ENCODE results near the gene RPS4Y2. TPM values are rescaled to one million over a fixed set of nuclear protein-coding genes. Genes with fewer than 3 reads are reported as not detected.

The RPS4Y2 gene
- total RNA-seq, 2 donors from 2014 or later = not detected

GRCh38 chrY:20784965-20785364 lies 29.1 kb downstream of the RPS4Y2 start:
- Mint-ChIP-seq H3K27ac (no peak overlapping the region), H3K36me3 (no peaks in the 10 kb centered on the region), H3K9me3 (no peaks in the 10 kb centered on the region), H3K4me3 (no peak overlapping the region), H3K27me3 (no peaks in the 10 kb centered on the region), H3K4me1 (ENCODE audit: low read depth in 2 of 2) (no peaks in the 10 kb centered on the region)
- ATAC-seq = no peak
- DNase-seq (ENCODE audit: low spot score) = no peak

GRCh38 chrY:20787076-20787475 lies 31.2 kb downstream of the RPS4Y2 start:
- H3K4me1 Mint-ChIP-seq (ENCODE audit: low read depth in 2 of 2) = no peaks in the 10 kb centered on the region

DNA sequence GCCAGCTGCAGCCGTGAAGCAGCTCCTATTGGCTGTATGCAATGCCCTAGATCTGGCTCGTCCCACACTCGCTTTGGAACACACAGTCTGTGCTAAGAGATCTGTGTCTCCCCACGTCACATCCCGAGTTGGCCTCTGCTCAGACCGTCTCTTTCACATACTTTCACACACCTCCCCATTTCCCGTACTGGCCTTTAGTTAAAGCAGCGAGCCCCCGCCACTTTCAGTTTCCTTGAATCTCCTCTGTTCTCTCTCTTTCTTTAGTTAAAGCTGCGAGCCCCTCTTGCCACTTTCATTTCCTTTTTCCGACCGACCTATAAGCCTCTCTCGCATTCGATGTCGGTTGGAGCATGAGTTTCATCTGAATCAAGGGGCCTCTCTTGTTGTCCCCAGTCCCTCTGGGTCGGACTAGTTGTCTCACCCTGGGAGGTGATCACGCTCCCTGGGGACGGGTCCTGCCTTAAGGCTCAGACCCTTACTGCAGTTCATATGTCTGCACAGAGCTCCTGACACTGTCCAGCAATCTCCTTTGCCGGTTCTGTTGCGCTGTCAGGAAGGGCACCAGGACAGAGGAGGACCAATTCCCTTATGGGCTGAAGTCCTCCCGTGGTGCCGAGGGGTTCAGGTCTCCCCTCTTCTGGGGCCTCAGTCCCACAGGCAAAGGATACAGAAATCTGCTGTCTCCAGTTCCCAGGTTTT lies 42.6 kb downstream of the RPS4Y2 start:
- peak overlapping the region; percentile 33 for H3K4me3 Mint-ChIP-seq
- H3K36me3 Mint-ChIP-seq = no peaks in the 10 kb centered on the region
- no peak overlapping the region for H3K27ac Mint-ChIP-seq
- ATAC-seq = peak in 1 of 2 donors; percentile 43
- H3K27me3 Mint-ChIP-seq = no peaks in the 10 kb centered on the region
- DNase-seq (ENCODE audit: low spot score) = no peak
- no peaks in the 10 kb centered on the region for H3K9me3 Mint-ChIP-seq
- H3K4me1 Mint-ChIP-seq (ENCODE audit: low read depth in 2 of 2) = no peaks in the 10 kb centered on the region

More at GRCh38 chrY:20787076-20787475, 31.2 kb downstream of the RPS4Y2 start:
- no peak overlapping the region for H3K4me3 Mint-ChIP-seq
- H3K36me3 Mint-ChIP-seq = no peaks in the 10 kb centered on the region
- ATAC-seq = no peak
- H3K27me3 Mint-ChIP-seq = no peaks in the 10 kb centered on the region
- no peak for DNase-seq (ENCODE audit: low spot score)
- no peaks in the 10 kb centered on the region for H3K9me3 Mint-ChIP-seq
- no peak overlapping the region for H3K27ac Mint-ChIP-seq

DNA sequence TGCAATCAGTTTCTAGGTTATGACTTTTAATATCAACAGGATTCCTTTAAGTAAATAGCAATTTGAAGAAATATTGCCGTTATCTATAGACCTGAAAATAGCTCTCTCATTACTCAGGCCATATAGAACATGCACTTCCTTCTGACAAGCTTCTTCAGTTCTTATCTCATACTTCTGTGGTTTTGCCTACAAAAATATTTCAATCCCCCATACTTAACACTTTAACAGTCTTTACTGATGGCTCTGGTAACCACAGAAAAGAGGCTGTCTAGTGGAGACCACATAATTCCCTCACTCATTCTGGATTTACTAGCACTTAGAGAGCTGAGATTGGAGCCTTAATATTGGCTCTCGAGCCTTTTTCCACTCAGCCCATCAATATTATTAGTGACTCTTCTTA lies 46.8 kb downstream of the RPS4Y2 start:
- DNase-seq (ENCODE audit: low spot score) = no peak
- H3K27ac Mint-ChIP-seq = no peak overlapping the region
- no peaks in the 10 kb centered on the region for H3K27me3 Mint-ChIP-seq
- H3K4me3 Mint-ChIP-seq = no peak overlapping the region
- ATAC-seq = no peak
- no peaks in the 10 kb centered on the region for H3K36me3 Mint-ChIP-seq
- H3K9me3 Mint-ChIP-seq = no peaks in the 10 kb centered on the region
- H3K4me1 Mint-ChIP-seq (ENCODE audit: low read depth in 2 of 2) = no peaks in the 10 kb centered on the region

DNA sequence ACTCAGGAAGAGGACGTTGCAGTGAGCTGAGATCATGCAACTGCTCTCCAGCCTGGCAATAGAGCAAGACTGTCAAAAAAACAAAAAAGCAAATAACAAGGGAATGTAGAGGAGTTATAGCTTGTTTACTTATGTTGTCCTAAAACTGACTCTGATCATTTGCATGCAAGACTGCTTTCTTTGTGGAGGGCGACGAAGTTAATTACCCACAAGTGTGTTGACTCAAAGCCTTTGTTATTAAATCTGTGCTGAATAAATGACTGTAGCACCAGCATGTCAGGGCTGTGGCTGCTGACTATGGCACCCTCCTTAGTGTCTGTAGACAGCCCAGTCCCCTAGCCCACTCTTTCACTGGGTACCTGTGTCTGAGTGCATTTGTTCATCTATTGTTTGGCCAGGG lies 50.3 kb downstream of the RPS4Y2 start:
- H3K27ac Mint-ChIP-seq = no peak overlapping the region
- no peaks in the 10 kb centered on the region for H3K4me1 Mint-ChIP-seq (ENCODE audit: low read depth in 2 of 2)
- no peaks in the 10 kb centered on the region for H3K36me3 Mint-ChIP-seq
- no peak for ATAC-seq
- DNase-seq (ENCODE audit: low spot score) = no peak
- H3K27me3 Mint-ChIP-seq = no peaks in the 10 kb centered on the region
- H3K9me3 Mint-ChIP-seq = no peaks in the 10 kb centered on the region
- no peak overlapping the region for H3K4me3 Mint-ChIP-seq

GRCh38 chrY:20813459-20813858 lies 57.6 kb downstream of the RPS4Y2 start:
- Mint-ChIP-seq H3K4me3 (no peak overlapping the region), H3K36me3 (no peaks in the 10 kb centered on the region), H3K4me1 (ENCODE audit: low read depth in 2 of 2) (no peaks in the 10 kb centered on the region), H3K27me3 (no peaks in the 10 kb centered on the region), H3K9me3 (no peaks in the 10 kb centered on the region), H3K27ac (no peak overlapping the region)
- DNase-seq (ENCODE audit: low spot score) (no peak), ATAC-seq (no peak)

GRCh38 chrY:20814794-20815193 lies 58.9 kb downstream of the RPS4Y2 start:
- Mint-ChIP-seq H3K4me1 (ENCODE audit: low read depth in 2 of 2) (no peaks in the 10 kb centered on the region), H3K36me3 (no peaks in the 10 kb centered on the region), H3K4me3 (no peak overlapping the region), H3K9me3 (no peaks in the 10 kb centered on the region), H3K27me3 (no peaks in the 10 kb centered on the region), H3K27ac (no peak overlapping the region)
- no peak for ATAC-seq
- no peak for DNase-seq (ENCODE audit: low spot score)

DNA sequence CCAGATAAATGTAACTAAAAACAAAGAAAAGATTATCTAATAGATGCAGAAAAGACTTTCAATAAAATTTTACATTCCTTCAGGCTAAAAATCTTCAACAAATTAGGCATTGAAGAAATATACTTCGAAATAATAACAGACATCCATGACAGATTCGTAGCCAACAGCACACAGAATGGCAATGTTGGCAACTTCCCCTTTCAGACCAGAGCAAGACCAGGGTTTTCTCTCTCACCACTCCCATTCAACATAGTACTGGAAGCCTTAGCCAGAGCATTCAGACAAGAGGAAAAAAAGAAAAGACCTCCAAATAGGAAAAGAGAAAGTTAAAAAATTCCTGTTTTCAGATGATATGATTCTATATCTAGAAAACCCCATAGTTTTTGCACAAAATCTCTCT lies 61.2 kb downstream of the RPS4Y2 start:
- no peaks in the 10 kb centered on the region for H3K36me3 Mint-ChIP-seq
- no peak overlapping the region for H3K4me3 Mint-ChIP-seq
- H3K27me3 Mint-ChIP-seq = no peaks in the 10 kb centered on the region
- no peaks in the 10 kb centered on the region for H3K9me3 Mint-ChIP-seq
- ATAC-seq = no peak
- H3K27ac Mint-ChIP-seq = no peak overlapping the region
- no peaks in the 10 kb centered on the region for H3K4me1 Mint-ChIP-seq (ENCODE audit: low read depth in 2 of 2)
- DNase-seq (ENCODE audit: low spot score) = no peak

Other genes starting within 250 kb of the RPS4Y2 start
- 10 to 100 TPM in 1 of 2 donors, not detected in 1; 68.9 TPM for gene EIF1AY, start 180.3 kb upstream of the RPS4Y2 start, total RNA-seq